GM23338 (cell line): ENCODE data around the gene CACNA2D2. TPM values are rescaled to one million over a fixed set of nuclear protein-coding genes. Genes with fewer than 3 reads are reported as not detected.

Source experiments
- ATAC-seq: fragments of 200-7000 bp; cut with Tn5 transposase; 3 replicates; pipeline ENCODE4 v1.9.1; 2020
- DNase-seq: peaks from one replicate; pipeline ENCODE4 v3.0.0-alpha.2; 2015; ENCODE audit warnings: low spot score
- H2AFZ ChIP-seq: fragments of 200-600 bp; sonication (generic); 2 replicates; pipeline ENCODE4 v1.8.0; 2016; ENCODE audit warnings: antibody characterized with exemption, mild to moderate bottlenecking, moderate library complexity
- H3F3A ChIP-seq: fragments of 200-600 bp; sonication (generic); replicated peaks from 2 replicates; pipeline ENCODE4 v1.8.0; 2017; ENCODE audit warnings: antibody characterized with exemption, mixed run types, low read depth
- H3K27ac ChIP-seq: fragments of 200-600 bp; sonication (generic); 2 replicates; pipeline ENCODE4 v1.6.1; 2016; ENCODE audit warnings: low read depth
- H3K27me3 ChIP-seq: fragments of 200-600 bp; sonication (generic); 2 replicates; pipeline ENCODE4 v1.8.0; 2016; ENCODE audit warnings: mild to moderate bottlenecking, mixed run types, moderate library complexity; ENCODE audit not compliant: insufficient read depth
- H3K36me3 ChIP-seq: fragments of 200-600 bp; sonication (generic); 2 replicates; pipeline ENCODE4 v1.8.0; 2016; ENCODE audit warnings: mild to moderate bottlenecking; ENCODE audit not compliant: insufficient read depth
- H3K4me1 ChIP-seq: fragments of 200-600 bp; sonication (generic); 2 replicates; pipeline ENCODE4 v1.8.0; 2016; ENCODE audit warnings: mild to moderate bottlenecking, moderate library complexity; ENCODE audit not compliant: insufficient read depth
- H3K4me2 ChIP-seq: fragments of 200-600 bp; sonication (generic); 2 replicates; pipeline ENCODE4 v1.7.1; 2017; ENCODE audit warnings: mixed run types
- H3K4me3 ChIP-seq: fragments of 200-600 bp; sonication (generic); 2 replicates; pipeline ENCODE4 v1.6.1; 2016; ENCODE audit warnings: mixed run types
- H3K79me2 ChIP-seq: fragments of 200-600 bp; sonication (generic); replicated peaks from 2 replicates; pipeline ENCODE4 v1.8.0; 2017; ENCODE audit warnings: mild to moderate bottlenecking; ENCODE audit not compliant: insufficient read depth
- H3K9me2 ChIP-seq: fragments of 200-600 bp; sonication (generic); 2 replicates; pipeline ENCODE4 v1.8.0; 2017; ENCODE audit not compliant: insufficient read depth
- H4K20me1 ChIP-seq: fragments of 200-600 bp; sonication (generic); replicated peaks from 2 replicates; pipeline ENCODE4 v1.8.0; 2017; ENCODE audit warnings: mild to moderate bottlenecking; ENCODE audit not compliant: insufficient read depth
- H3K27ac Mint-ChIP-seq: 2 replicates; pipeline ENCODE4 v1.8.0; 2020; ENCODE audit warnings: inconsistent platforms, mild to moderate bottlenecking, moderate library complexity, mixed read lengths
- H3K27me3 Mint-ChIP-seq: 3 replicates; pipeline ENCODE4 v1.8.0; 2022; ENCODE audit warnings: low read depth, mild to moderate bottlenecking, moderate library complexity, mixed read lengths, inconsistent platforms; ENCODE audit not compliant: insufficient read depth, poor library complexity
- H3K36me3 Mint-ChIP-seq: 3 replicates; pipeline ENCODE4 v1.8.0; 2021; ENCODE audit warnings: low read depth, mild to moderate bottlenecking, inconsistent platforms, moderate library complexity, mixed read lengths
- H3K4me1 Mint-ChIP-seq: 3 replicates; pipeline ENCODE4 v1.8.0; 2020; ENCODE audit warnings: mild to moderate bottlenecking, inconsistent platforms, mixed read lengths
- H3K4me3 Mint-ChIP-seq: 3 replicates; pipeline ENCODE4 v1.8.0; 2021; ENCODE audit warnings: moderate library complexity, mild to moderate bottlenecking, inconsistent platforms, mixed read lengths
- H3K9me3 Mint-ChIP-seq: 3 replicates; pipeline ENCODE4 v1.8.0; 2020; ENCODE audit warnings: moderate library complexity, mild to moderate bottlenecking, inconsistent platforms, mixed read lengths
- EZH2 ChIP-seq: fragments of 200-600 bp; sonication (generic); IDR thresholded peaks from one replicate; pipeline ENCODE4 v1.8.0; 2017; ENCODE audit warnings: antibody characterized with exemption, mild to moderate bottlenecking, low read depth; ENCODE audit not compliant: unreplicated experiment
- NANOG ChIP-seq: IDR thresholded peaks from 2 replicates; pipeline ENCODE4 v1.6.1; 2016; ENCODE audit warnings: antibody characterized with exemption, borderline replicate concordance
- POLR2AphosphoS5 ChIP-seq: IDR thresholded peaks from 2 replicates; pipeline ENCODE4 v1.6.1; 2016; ENCODE audit warnings: antibody characterized with exemption, low read depth
- STAT1 ChIP-seq: IDR thresholded peaks from one replicate; pipeline ENCODE4 v1.6.1; 2016; ENCODE audit warnings: antibody characterized with exemption; ENCODE audit not compliant: unreplicated experiment
- ZNF114 ChIP-seq: fragments of 250-450 bp; sonication (Bioruptor Pico); IDR thresholded peaks from 2 replicates; pipeline ENCODE4 v1.5.0; 2020; ENCODE audit warnings: mild to moderate bottlenecking, moderate library complexity
- ZNF331 ChIP-seq: fragments of 250-450 bp; sonication (Bioruptor Pico); IDR thresholded peaks from 2 replicates; pipeline ENCODE4 v1.5.0; 2020; ENCODE audit warnings: low read depth, mild to moderate bottlenecking, moderate library complexity
- polyA plus RNA-seq: library from polyadenylated mRNA; unstranded; fragments of >200 nt; fragmentation: Nextera tagmentation; extraction: Ambion mirVana; gene quantifications from 2 replicates; pipeline ENCODE4 v1.2.1, GENCODE V29; 2016
- total RNA-seq: library from RNA; depleted of rRNA; stranded (reverse); fragments of >200 nt; shearing (Covaris generic); gene quantifications from 2 replicates; pipeline ENCODE4 v1.2.3, GENCODE V29; 2014
- TF ChIP-seq, protein P1 (sequence below), 2 experiments: fragments of 200-600 bp in 1 of 2; sonication (generic) in 1 of 2; conservative IDR thresholded peaks; 2 replicates each; pipeline versions ENCODE4 v1.5.1 to v1.6.1; 2016 to 2017; ENCODE audit warnings: antibody characterized with exemption in 2 of 2, low read depth in 2 of 2, mild to moderate bottlenecking in 2 of 2, moderate library complexity in 1 of 2
- TF ChIP-seq, protein P2 (sequence below): IDR thresholded peaks from one replicate; pipeline ENCODE4 v1.6.1; 2018; ENCODE audit warnings: antibody characterized with exemption; ENCODE audit not compliant: unreplicated experiment
- TF ChIP-seq, protein P3 (sequence below): IDR thresholded peaks from 2 replicates; pipeline ENCODE4 v1.6.1; 2016; ENCODE audit warnings: antibody characterized with exemption

CACNA2D2 gene
- total and polyA plus RNA-seq, 2 experiments from 2014 or later: 4.7 to 11.4 TPM

DNA sequence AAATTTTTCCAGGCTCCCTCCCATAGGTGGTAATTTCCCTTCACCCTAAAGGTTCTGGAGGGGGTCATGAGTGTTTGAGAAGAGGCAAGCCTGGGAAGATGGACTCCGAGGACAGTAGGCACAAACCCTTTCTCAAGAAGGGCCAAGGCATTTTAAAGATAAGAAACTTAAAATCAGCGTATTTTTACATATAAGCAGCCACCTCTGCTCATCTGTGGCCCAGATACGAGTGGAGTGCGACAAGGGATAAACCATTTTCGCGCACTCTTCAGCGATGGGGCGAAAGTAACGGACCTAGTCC is 163.3 kb downstream of the CACNA2D2 start:
- Histone ChIP-seq H2AFZ (peak overlapping the region; percentile 85; the same call in 1 of the 2 replicates), H3F3A (peaks cover 38% of the 10 kb centered on the region), H3K27me3 (peaks cover 62% of the 10 kb centered on the region), H3K4me1 (peaks cover 24% of the 10 kb centered on the region), H3K4me2 (peak overlapping the region; percentile 90), H3K4me3 (peak overlapping the region; percentile 65), H3K79me2 (peaks cover 17% of the 10 kb centered on the region), H3K9me2 (no peaks in the 10 kb centered on the region), H3K36me3 (no peaks in the 10 kb centered on the region), H3K27ac (no peak overlapping the region), H4K20me1 (peaks cover 11% of the 10 kb centered on the region)
- ATAC-seq: no peak
- Mint-ChIP-seq H3K9me3 (peaks cover 3% of the 10 kb centered on the region; the same call in 1 of the 3 replicates), H3K27me3 (peaks cover 69% of the 10 kb centered on the region), H3K36me3 (no peaks in the 10 kb centered on the region; the same call in 2 of the 3 replicates), H3K27ac (no peak overlapping the region), H3K4me1 (peaks cover 29% of the 10 kb centered on the region), H3K4me3 (peak overlapping the region; percentile 62)
- TF ChIP-seq ZNF331 (CRISPR knock-in tag) (no peak), NANOG (no peak), EZH2 (peak; percentile 48), STAT1 (no peak)
- TF ChIP-seq, protein P1, sequence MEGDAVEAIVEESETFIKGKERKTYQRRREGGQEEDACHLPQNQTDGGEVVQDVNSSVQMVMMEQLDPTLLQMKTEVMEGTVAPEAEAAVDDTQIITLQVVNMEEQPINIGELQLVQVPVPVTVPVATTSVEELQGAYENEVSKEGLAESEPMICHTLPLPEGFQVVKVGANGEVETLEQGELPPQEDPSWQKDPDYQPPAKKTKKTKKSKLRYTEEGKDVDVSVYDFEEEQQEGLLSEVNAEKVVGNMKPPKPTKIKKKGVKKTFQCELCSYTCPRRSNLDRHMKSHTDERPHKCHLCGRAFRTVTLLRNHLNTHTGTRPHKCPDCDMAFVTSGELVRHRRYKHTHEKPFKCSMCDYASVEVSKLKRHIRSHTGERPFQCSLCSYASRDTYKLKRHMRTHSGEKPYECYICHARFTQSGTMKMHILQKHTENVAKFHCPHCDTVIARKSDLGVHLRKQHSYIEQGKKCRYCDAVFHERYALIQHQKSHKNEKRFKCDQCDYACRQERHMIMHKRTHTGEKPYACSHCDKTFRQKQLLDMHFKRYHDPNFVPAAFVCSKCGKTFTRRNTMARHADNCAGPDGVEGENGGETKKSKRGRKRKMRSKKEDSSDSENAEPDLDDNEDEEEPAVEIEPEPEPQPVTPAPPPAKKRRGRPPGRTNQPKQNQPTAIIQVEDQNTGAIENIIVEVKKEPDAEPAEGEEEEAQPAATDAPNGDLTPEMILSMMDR (conservative IDR thresholded peaks at IDR 0.05; ENCODE audit: low read depth in 2 of 2): no peak
- DNase-seq: no peak

DNA sequence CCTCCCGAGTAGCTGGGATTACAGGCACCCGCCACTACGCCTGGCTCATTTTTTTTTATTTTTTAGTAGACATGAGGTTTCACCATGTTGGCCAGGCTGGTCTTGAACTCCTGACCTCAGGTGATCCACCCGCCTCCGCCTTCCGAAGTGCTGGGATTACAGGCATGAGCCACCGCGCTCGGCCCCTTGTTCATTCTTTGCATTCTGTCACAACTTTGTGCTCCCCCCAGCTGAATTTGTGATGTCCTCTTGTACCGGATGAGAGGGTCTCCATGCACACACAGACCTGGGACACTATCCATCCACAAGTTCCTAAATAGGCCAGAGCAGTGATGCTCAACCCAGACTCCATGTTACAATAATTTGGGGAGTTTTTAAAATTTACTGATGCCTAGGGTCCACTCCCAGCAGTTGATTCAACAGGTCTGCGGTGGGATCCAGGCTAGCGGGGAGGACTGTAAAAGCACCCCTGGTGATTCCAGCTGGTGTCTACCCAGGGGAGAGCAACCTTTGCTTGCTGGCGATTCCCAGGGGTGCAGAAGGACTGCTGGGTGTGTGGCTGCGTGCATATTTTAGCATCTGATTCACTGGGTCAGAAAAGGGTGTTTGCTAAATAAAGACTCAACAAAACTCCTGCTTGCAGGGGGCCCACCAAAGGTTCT is 163.8 kb downstream of the CACNA2D2 start:
- Histone ChIP-seq H3K27me3 (peaks cover 57% of the 10 kb centered on the region), H3F3A (peaks cover 38% of the 10 kb centered on the region), H3K27ac (no peak overlapping the region), H2AFZ (peak overlapping the region; percentile 85; the same call in 1 of the 2 replicates), H3K4me1 (peaks cover 24% of the 10 kb centered on the region), H3K36me3 (no peaks in the 10 kb centered on the region), H3K4me3 (peak overlapping the region; percentile 65), H3K9me2 (no peaks in the 10 kb centered on the region), H3K4me2 (peak overlapping the region; percentile 90), H3K79me2 (peaks cover 22% of the 10 kb centered on the region), H4K20me1 (peaks cover 11% of the 10 kb centered on the region)
- no peak for ATAC-seq
- no peak for TF ChIP-seq NANOG
- TF ChIP-seq, protein P1 (conservative IDR thresholded peaks at IDR 0.05; ENCODE audit: low read depth in 2 of 2): no peak
- TF ChIP-seq, protein P2, sequence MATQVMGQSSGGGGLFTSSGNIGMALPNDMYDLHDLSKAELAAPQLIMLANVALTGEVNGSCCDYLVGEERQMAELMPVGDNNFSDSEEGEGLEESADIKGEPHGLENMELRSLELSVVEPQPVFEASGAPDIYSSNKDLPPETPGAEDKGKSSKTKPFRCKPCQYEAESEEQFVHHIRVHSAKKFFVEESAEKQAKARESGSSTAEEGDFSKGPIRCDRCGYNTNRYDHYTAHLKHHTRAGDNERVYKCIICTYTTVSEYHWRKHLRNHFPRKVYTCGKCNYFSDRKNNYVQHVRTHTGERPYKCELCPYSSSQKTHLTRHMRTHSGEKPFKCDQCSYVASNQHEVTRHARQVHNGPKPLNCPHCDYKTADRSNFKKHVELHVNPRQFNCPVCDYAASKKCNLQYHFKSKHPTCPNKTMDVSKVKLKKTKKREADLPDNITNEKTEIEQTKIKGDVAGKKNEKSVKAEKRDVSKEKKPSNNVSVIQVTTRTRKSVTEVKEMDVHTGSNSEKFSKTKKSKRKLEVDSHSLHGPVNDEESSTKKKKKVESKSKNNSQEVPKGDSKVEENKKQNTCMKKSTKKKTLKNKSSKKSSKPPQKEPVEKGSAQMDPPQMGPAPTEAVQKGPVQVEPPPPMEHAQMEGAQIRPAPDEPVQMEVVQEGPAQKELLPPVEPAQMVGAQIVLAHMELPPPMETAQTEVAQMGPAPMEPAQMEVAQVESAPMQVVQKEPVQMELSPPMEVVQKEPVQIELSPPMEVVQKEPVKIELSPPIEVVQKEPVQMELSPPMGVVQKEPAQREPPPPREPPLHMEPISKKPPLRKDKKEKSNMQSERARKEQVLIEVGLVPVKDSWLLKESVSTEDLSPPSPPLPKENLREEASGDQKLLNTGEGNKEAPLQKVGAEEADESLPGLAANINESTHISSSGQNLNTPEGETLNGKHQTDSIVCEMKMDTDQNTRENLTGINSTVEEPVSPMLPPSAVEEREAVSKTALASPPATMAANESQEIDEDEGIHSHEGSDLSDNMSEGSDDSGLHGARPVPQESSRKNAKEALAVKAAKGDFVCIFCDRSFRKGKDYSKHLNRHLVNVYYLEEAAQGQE: no peak
- no peak for TF ChIP-seq POLR2AphosphoS5
- TF ChIP-seq, protein P3, sequence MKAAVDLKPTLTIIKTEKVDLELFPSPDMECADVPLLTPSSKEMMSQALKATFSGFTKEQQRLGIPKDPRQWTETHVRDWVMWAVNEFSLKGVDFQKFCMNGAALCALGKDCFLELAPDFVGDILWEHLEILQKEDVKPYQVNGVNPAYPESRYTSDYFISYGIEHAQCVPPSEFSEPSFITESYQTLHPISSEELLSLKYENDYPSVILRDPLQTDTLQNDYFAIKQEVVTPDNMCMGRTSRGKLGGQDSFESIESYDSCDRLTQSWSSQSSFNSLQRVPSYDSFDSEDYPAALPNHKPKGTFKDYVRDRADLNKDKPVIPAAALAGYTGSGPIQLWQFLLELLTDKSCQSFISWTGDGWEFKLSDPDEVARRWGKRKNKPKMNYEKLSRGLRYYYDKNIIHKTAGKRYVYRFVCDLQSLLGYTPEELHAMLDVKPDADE: no peak
- TF ChIP-seq ZNF114 (CRISPR knock-in tag): no peak
- no peak for TF ChIP-seq ZNF331 (CRISPR knock-in tag)
- DNase-seq: no peak
- peak overlapping the region; percentile 62 for H3K4me3 Mint-ChIP-seq
- no peaks in the 10 kb centered on the region; the same call in 2 of the 3 replicates for H3K36me3 Mint-ChIP-seq
- peaks cover 3% of the 10 kb centered on the region; the same call in 1 of the 3 replicates for H3K9me3 Mint-ChIP-seq
- peaks cover 64% of the 10 kb centered on the region for H3K27me3 Mint-ChIP-seq
- H3K27ac Mint-ChIP-seq: no peak overlapping the region
- peaks cover 29% of the 10 kb centered on the region for H3K4me1 Mint-ChIP-seq
